GM18507 (cell line): Measurements from ENCODE around the gene NEDD9.

Experiments used
- DNase-seq: peaks from one replicate; pipeline ENCODE4 v3.0.0; 2011; ENCODE audit warnings: low read depth; ENCODE audit not compliant: insufficient read length; ENCODE audit errors: extremely low spot score
- FAIRE-seq: peaks from 2 replicates; lab custom pipeline; 2011; peaks lifted over from hg19 to GRCh38; lab: Jason Lieb, UNC

NEDD9 gene

GRCh38 chr6:11161031-11161956, 71.2 kb downstream of the NEDD9 start:
- FAIRE-seq (no peak), DNase-seq (no peak)

GRCh38 chr6:11160199-11160598, 72.3 kb downstream of the NEDD9 start:
- FAIRE-seq (no peak), DNase-seq (no peak)

GRCh38 chr6:11155589-11155988, 76.9 kb downstream of the NEDD9 start:
- FAIRE-seq (no peak), DNase-seq (no peak)

GRCh38 chr6:11153447-11153846, 79.0 kb downstream of the NEDD9 start:
- DNase-seq (no peak), FAIRE-seq (no peak)

GRCh38 chr6:11152581-11152980, 79.9 kb downstream of the NEDD9 start:
- FAIRE-seq (no peak), DNase-seq (no peak)

- FAIRE-seq (no peak), DNase-seq (no peak)
Observed at GRCh38 chr6:11151488-11151887, 81.0 kb downstream of the NEDD9 start.

- FAIRE-seq (no peak), DNase-seq (no peak)
Observed at GRCh38 chr6:11149551-11149950, 82.9 kb downstream of the NEDD9 start.

GRCh38 chr6:11146117-11146826, 86.2 kb downstream of the NEDD9 start:
- no peak for FAIRE-seq

GRCh38 chr6:11144393-11144851, 88.0 kb downstream of the NEDD9 start:
- FAIRE-seq (peak; percentile 92), DNase-seq (peak; percentile 70)

More at GRCh38 chr6:11146117-11146826, 86.2 kb downstream of the NEDD9 start:
- DNase-seq: no peak

GRCh38 chr6:11143394-11144371, 88.8 kb downstream of the NEDD9 start:
- FAIRE-seq (no peak), DNase-seq (no peak)

- DNase-seq: no peak
- FAIRE-seq: no peak
Observed at GRCh38 chr6:11142296-11143027, 90.0 kb downstream of the NEDD9 start.

- FAIRE-seq (no peak), DNase-seq (no peak)
Observed at GRCh38 chr6:11141295-11141694, 91.2 kb downstream of the NEDD9 start.

GRCh38 chr6:11140056-11140455, 92.4 kb downstream of the NEDD9 start:
- DNase-seq (no peak), FAIRE-seq (no peak)

GRCh38 chr6:11139051-11139960, 93.2 kb downstream of the NEDD9 start:
- FAIRE-seq (peak; percentile 48), DNase-seq (no peak)

GRCh38 chr6:11136809-11137208, 95.7 kb downstream of the NEDD9 start:
- no peak for DNase-seq
- no peak for FAIRE-seq
